Astrocyte of the cerebellum (primary cell): ENCODE data around the gene SYF2.
"Not testable (repeated sequence)": the region's sequence is repeated elsewhere in the genome, so short reads cannot be mapped to it uniquely, and the experiment has no call there.

ENCODE experiments used
- DNase-seq: peaks from one replicate; pipeline ENCODE4 v3.0.0-alpha.2; 2011; ENCODE audit warnings: low read depth
- H3K4me3 ChIP-seq: 2 replicates; pipeline ENCODE4 v1.5.1; 2011; ENCODE audit warnings: mild to moderate bottlenecking, low read depth, low read length, moderate library complexity
- CTCF ChIP-seq: IDR thresholded peaks from 2 replicates; pipeline ENCODE4 v1.5.1; 2012; ENCODE audit warnings: low read length, low read depth, moderate library complexity, mild to moderate bottlenecking; ENCODE audit errors: missing control alignments
- in situ Hi-C: cut with HindIII; loops from 2 replicates; pipeline ENCODE4 v1.10.0; 2017; ENCODE audit warnings: low sequenced_read_pairs

The SYF2 gene

GRCh38 chr1:25259813-25260212, 27.5 kb upstream of the SYF2 start:
- H3K4me3 ChIP-seq, in situ Hi-C loops, DNase-seq: not testable (repeated sequence)
- peak; percentile 37 for TF ChIP-seq CTCF

GRCh38 chr1:25257196-25257595, 24.9 kb upstream of the SYF2 start:
- no peak for DNase-seq
- no peak overlapping the region for H3K4me3 ChIP-seq
- in situ Hi-C loops: no loop called here
- TF ChIP-seq CTCF: no peak

- TF ChIP-seq CTCF: no peak
- in situ Hi-C loops: no loop called here
- no peak overlapping the region for H3K4me3 ChIP-seq
- no peak for DNase-seq
These were observed 24.3 kb upstream of the SYF2 start for GRCh38 chr1:25256578-25256965.

- in situ Hi-C loops: no loop called here
- TF ChIP-seq CTCF: no peak
- no peak overlapping the region for H3K4me3 ChIP-seq
- no peak for DNase-seq
These were observed 23.6 kb upstream of the SYF2 start for GRCh38 chr1:25255706-25256577.

GRCh38 chr1:25253911-25254310, 21.6 kb upstream of the SYF2 start:
- H3K4me3 ChIP-seq: no peak overlapping the region
- DNase-seq: no peak
- TF ChIP-seq CTCF: no peak
- in situ Hi-C loops: no loop called here

- no peak for DNase-seq
- peak overlapping the region; percentile 99 for H3K4me3 ChIP-seq
- TF ChIP-seq CTCF: no peak
- in situ Hi-C loops: no loop called here
These were observed 15.8 kb upstream of the SYF2 start for GRCh38 chr1:25247829-25248754.
